GM21423 (cell line): ENCODE measurements around the gene ASB12.
"Not testable (repeated sequence)": the region's sequence is repeated elsewhere in the genome, so short reads cannot be mapped to it uniquely, and the experiment has no call there.

ENCODE experiments used
- ATAC-seq: cut with Tn5 transposase; IDR thresholded peaks from one replicate; pipeline ENCODE4 v1.9.1; 2021; ENCODE audit warnings: mild to moderate bottlenecking, moderate library complexity; ENCODE audit not compliant: unreplicated experiment

The ASB12 gene, protein sequence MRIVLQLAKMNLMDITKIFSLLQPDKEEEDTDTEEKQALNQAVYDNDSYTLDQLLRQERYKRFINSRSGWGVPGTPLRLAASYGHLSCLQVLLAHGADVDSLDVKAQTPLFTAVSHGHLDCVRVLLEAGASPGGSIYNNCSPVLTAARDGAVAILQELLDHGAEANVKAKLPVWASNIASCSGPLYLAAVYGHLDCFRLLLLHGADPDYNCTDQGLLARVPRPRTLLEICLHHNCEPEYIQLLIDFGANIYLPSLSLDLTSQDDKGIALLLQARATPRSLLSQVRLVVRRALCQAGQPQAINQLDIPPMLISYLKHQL

DNA sequence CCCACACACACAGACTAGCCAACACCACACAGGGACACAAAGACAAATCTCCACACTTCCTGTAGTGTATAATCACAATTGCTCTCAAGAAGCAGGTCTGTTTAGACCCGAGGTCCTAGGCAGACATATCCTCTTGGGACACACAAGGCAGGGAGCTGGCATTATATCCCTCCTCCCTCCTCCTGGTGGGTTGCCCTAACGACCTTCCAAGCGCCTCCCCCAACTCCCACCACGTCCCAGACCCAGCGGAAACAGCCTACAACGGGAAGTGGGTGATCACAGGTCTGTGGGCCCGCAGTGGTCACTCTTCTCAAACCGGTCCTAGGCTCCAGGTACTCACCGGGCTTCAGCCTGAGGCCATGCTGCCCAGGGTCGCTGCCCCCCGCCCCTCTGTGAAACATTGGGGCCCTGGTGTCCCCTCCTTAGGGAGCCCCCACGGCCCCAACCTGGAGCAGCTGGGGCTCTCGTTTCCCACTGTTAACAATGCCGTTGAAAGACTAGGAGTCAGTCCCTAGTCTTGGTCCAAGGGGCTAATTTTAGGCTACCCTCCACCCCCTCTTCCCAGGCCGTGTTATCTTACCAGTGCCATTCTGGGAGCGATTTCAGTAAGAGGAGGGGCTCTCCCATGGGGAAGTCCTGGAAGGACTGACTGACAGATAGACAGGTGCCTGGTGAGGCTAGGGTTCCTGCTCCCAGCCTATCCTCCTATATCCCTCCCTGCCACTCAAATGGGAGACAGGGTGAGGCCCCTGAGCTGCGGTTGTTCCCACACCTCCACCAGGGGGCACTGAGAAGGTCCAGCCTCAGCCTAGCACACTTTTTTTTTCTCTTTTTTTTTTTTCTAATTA lies at the start of gene ASB12:
Gene ASB12, minus strand, starts transcription at position 485 of the 848 bp plus-strand sequence. CDS start 4,957 bp downstream, outside the sequence.
- no peak for ATAC-seq

GRCh38 chrX:64265265-64265664 lies 34.9 kb upstream of the ASB12 start:
- ATAC-seq: no peak

DNA sequence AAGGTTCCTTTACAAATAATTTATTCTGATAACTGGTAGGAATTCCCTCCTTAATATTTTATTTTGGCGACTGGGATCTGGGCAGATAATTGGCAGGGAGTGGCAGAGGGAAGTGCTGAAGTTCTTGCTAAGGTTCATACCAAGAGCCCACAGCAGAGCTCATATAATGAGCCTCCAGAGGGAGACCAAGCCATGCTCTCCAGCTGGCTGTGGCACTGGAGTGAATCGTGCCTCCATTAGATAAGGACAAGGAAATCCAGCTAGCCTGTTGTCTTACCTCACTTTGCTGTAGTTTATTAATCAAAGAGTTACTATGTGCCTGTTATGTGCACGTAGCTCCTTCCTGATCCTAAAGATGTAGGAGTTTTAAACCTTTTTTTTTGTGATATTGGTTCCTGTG lies 1.3 kb downstream of the ASB12 start:
- ATAC-seq: no peak

- no peak for ATAC-seq
These were observed 12.4 kb downstream of the ASB12 start for GRCh38 chrX:64218023-64218422.

GRCh38 chrX:64213989-64214388 lies 16.4 kb downstream of the ASB12 start:
- ATAC-seq: not testable (repeated sequence)

DNA sequence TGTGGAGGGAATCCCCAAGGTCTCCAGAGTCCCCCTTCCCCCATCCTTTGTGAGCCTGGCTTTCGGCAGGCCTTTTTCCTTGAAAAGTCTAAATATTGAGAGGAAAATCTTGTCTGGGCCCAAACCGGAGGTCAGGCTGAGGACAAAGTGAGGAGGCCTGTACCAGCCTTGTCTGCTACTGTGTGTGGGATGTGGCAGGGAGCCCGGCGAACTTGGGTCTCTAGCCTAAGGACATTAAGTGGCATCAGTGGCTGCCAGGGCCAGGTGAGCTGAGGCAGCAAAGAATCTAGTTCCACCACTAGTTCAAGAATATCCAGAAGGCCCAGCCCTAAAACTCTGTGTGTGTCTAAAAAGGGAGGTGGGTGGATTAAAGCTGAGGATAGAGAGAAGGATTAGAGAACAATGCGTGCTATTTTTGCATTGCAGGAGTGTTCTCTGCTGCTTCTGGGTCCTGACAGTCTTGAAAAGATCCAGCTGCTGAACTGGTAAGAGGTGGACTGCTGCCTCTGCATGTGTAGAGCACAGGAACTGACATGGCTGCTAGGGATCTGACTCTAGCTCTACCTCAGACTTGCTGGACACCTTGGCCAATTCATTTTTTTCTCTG lies 23.7 kb downstream of the ASB12 start:
- no peak for ATAC-seq

GRCh38 chrX:64205735-64206501 lies 24.5 kb downstream of the ASB12 start:
- peak; percentile 87 for ATAC-seq

- ATAC-seq: peak; percentile 30
These were observed 25.0 kb downstream of the ASB12 start, which contains the start of gene AMER1 for GRCh38 chrX:64205441-64205734. Gene AMER1, minus strand, starts transcription at chrX:64205708. Its CDS starts 12,422 bp downstream, at chrX:64193286.

GRCh38 chrX:64204701-64205440 lies 25.5 kb downstream of the ASB12 start:
- peak; percentile 7 for ATAC-seq

- ATAC-seq: no peak
These were observed 26.2 kb downstream of the ASB12 start for GRCh38 chrX:64204252-64204651.

DNA sequence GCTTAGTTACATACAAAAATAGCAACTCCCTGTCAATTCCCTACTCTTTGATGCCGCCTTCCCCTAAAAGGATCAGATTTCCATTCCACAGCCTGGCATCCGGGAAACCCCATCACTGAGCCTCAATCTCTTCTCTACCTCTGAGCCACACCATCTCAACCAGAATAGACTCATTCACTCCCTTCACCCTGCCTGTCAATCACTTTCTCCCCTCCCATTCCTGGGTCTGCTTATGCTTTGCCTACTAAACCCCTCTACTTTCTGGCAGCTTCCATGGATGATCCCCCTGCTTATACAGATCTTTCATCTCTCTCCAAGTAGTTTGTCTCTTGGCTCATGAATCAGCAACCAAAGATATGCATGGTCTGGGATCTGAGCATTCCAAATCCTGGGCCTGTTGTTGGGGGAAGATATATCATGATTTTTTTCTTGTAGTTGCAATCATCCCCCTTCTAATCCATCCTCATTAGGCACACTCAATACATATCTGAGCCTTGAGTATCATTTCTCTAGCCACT lies 27.5 kb downstream of the ASB12 start:
- ATAC-seq: no peak

- ATAC-seq: no peak
These were observed 32.4 kb downstream of the ASB12 start for GRCh38 chrX:64198036-64198435.

DNA sequence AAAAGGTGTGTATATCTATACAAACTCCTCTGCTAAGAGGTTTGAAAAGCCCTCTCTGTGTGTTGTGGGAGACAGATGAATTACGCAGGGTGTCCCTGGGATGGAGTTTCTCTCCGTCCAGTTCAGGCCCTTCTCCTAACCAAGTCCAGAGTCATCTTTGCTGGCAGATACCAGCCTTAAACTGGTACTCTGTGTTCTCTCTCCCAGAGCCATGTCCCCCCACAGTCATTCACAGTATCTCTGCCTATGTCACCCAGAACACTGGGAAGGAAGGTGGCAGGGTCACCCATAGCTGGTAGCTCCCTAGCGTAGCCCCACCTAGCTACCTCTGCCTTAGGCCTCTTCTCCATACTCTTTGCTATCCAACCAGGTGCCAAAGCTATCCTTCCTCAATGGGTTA lies 33.8 kb downstream of the ASB12 start:
- ATAC-seq: no peak

- ATAC-seq: no peak
These were observed 34.5 kb downstream of the ASB12 start for GRCh38 chrX:64195862-64196261.

DNA sequence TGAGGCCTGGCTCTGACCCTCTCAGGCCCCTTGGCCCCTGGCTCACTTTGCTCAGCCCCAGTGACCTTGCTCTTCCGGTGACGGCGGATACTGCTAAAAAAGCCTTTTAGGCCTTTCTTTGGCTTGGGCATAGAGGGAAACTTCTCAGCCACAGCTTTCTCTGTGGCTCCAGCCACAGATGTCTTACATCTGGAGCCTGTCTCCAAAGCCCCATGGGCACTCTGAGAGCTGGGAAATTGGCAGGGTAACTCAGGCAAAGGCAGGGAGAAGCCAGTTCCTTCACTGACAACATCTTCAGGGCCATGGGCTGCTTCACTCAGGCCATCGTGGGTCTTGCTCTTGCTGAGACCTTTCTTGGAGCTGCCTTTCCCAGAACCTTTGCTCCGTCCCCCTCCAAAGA lies 37.7 kb downstream of the ASB12 start:
- no peak for ATAC-seq

GRCh38 chrX:64192040-64192439 lies 38.4 kb downstream of the ASB12 start:
- ATAC-seq: no peak

- ATAC-seq: no peak
These were observed 39.0 kb downstream of the ASB12 start for GRCh38 chrX:64191281-64192010.

GRCh38 chrX:64190136-64190740 lies 40.2 kb downstream of the ASB12 start:
- ATAC-seq: no peak

GRCh38 chrX:64188901-64189300 lies 41.5 kb downstream of the ASB12 start:
- ATAC-seq: no peak
